HG03064 (cell line): Measurements from ENCODE around the gene ETV4.

Experiments used
- ATAC-seq: cut with Tn5 transposase; IDR thresholded peaks from one replicate; pipeline ENCODE4 v1.9.1; 2021; ENCODE audit warnings: low read depth; ENCODE audit not compliant: unreplicated experiment

ETV4 gene

DNA sequence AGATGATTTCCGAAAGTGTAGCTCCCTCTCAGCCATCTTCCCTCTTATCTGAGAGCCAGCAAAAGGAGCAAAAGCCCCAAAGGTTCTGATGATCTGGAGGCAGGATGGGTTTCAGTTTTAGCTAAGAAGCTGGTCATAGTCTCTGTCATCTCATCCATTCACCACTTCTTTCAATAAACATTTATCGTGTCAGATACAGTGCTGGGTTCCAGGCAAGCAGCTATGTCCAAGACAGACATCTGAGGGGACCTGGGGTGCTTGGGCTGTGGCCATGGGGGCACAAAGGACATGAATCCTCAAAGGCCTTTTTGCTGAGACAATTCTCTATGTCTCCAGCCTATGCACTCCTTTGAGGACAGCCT lies 1.0 kb upstream of the ETV4 start:
- ATAC-seq = no peak

DNA sequence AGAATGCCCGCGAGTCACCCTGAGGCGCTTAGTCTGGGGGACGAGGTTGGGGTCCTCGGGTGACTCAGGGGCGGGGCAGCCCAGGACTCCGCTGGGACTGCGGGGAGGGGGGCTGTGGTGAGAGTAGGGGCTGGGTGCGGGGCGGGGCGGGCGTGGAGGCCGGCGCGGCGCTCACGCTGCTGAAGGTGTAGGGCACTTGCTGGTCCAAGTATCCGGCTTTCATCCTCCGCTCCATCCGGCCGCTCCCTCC lies 832 bp downstream of the ETV4 start:
- no peak for ATAC-seq

DNA sequence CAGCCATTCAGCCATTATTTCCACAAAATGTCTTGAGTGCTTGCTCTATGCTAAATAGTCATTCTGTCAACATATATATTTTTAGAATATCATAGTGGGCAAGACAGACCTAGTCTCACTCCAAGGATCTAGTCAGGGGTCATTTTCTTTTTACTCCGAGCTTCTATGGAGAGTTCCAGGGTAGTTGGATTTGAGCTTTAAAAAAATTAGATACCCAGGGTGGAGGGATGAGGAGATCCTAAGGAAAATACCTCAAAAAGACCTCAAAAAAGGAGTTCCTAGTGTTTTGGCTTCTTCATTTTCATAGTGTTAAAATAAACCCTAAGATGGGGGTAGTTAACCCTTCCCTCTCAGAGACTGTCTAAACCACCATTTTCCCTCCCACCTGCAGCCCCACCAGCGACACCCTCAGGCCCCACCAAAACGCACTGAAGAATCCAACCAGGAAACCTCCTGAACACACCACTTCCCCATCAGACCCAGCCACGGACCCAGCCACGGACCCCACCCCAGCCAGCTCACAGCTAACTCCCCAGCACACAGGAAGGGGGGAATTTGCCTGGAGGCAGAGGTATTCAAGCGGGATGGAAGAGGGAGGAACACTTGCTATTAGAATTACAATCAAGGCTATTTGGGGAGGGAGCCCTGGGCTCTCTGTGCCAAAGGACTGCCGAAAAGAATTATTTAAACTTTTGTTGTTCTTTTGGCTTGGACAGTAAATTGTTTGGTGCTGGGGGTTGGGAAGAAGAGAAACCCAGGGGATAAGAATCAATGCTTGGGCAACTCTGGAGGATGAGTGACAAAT lies 2.2 kb downstream of the ETV4 start:
- no peak for ATAC-seq

DNA sequence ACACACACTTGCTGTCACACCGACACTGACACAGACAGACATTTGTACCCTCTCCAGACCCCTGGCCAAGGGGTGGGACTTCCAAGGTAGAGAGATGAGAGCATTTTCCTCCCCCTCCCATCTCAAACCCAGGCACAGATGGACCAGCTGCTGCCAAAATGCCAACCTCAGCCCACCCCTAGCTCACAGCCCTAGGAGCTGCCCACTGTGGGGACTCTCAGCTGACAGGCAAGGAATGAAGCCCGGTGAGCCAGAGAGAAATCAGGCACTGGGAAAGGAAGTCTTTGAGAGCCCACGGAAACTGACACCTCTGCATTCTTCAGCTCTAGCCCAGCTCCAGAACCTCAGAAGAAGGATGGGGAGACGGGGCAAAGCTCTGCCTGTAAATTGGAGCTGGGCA lies 2.8 kb downstream of the ETV4 start:
- ATAC-seq = no peak

DNA sequence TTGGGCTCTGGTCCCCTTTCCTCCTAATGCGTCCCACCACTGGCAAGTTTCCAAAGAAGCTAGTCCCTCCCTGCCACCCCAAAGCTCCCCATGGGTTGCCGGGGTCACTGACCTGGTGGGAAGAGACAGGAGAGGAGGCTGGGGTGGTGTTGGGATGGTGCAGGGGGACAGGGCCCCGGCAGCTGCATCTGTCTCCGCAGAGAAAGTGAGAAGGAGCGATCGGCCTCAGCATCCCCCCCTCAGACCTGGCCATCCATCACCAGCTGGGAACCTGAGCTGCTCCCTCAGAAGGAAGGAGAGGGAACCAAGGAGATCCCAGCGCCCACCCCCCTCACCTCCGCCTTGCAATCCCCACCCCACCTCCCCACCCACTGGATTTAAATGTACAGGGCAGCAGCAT lies 3.3 kb downstream of the ETV4 start:
- ATAC-seq = no peak

DNA sequence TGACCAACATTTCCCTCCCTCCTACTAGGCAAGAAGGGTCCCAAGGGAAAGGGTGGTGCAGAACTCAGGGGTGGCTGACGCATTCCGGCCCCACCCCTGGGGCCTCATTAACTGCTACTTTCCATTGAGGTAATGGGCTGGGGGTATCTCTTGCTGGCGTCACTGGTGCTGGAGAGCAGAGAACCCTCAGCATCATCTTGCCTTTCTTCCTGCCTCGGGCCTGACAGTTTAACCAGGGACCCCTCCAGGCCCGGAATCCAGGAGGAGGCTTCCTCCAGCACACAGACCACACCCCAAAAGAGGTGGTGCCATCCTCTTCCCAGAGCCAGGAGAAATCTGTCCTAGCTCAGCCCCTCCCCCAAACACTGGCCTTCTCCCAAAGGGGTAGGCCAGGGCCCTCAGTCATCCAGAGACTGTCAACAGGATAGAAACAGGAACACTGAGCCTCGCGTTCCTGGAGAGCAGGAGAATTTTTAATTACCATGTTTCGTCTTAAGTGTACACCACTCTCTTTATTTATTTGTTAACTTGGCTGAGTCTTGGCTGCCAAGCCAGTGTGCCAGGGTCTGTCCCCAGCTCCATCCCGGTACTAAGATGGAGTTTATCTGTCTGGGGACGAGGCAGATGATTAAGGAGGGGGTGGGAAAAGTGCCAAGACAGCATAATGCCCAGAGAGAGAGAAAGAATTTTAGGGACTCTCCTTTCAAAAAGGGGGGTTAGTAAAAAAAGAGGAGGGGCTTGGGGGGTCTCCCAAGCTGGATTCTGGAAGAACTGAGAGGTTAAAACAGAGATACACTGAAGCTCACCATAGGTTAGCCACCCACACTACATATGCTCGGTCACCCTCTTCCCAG lies 5.1 kb downstream of the ETV4 start:
- no peak for ATAC-seq

DNA sequence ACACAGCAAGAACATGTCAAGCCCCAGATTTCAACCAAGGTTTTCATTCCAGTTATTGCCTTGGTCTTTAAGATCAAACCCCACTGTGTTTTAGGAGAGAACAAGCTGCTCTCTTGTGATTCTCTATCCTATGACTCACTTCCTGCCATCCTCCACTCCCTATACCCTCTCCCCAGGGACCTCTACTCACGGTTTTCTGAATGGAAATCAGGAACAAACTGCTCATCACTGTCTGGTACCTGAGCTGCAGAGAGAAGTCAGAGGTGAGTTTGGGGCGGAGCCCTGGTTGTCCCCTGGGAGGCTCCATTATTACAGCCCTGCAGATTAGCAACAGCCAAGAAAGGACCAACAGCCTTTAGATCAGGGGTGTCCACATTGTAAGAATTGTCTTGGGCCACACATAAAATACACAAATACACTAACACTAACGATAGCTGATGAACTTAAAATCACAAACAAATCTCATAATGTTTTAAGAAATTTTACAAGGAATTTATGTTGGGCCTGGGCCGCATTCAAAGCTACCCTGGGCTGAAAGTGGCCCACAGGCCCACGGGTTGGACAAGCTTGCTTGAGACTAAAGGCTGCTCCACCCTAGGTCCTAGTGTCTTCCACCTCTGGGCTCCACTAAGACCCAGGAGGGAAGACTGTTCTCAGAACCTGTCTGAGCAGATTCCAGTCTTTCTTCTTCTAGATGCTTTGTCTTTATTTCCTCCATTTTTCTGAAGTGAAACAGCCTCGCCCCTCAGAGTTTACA lies 9.7 kb downstream of the ETV4 start:
- ATAC-seq = no peak

DNA sequence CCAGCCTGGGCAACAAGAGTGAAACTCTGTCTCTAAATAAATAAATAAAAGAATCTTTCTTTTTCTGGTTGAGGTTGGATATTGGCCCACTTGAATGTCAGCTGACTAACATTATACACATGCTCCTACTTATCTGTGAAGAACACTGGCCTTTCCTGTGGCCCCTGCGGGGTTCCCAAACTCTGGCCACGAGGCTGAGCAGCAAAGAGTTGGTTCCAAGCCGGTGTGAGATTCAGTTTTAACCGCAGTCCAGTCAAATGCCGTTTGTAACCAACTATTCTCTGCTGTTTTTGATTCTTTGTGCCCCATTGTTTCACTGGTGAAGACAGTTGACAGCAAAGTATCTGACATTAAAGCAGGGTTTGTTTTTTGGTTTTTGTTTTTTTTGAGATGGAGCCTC lies 11.2 kb downstream of the ETV4 start:
- no peak for ATAC-seq

DNA sequence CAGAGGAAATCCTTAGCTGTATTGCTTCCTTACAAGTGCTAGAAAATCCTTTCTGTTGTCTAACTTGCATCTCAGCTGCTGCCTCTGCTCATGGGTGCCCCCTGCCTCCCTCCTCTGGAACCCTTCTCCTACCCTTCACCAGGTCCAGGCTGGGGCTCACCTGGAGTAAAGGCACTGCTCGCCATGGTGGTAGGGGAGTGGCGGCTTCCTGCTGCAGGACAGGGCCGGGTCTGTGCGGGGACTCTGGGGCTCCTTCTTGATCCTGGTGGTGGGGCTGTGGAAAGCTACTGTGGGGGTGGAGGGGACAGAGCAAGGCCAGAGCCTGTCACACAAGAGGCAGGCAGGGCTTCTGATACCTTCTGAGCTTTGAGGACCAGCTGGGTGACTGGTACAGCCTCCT lies 12.4 kb downstream of the ETV4 start:
- no peak for ATAC-seq

DNA sequence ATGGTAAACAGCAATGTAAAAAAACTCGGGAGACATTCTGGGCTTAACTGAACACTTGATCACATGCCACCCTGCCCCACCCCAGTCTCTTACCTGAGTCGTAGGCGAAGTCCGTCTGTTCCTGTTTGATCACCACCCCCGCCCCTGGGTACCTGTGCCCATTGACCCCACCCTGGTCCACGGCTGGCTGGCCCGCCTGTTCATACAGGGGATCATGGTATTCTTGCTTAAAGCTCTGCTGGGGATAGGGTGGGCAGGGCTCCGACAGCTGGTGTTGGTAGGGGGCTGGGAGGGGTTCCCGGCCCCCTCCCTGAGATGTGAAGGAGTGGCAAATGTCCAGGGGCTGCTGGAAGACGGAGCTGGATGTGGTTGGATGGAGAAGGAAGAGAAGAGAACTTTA lies 13.6 kb downstream of the ETV4 start:
- ATAC-seq = no peak

DNA sequence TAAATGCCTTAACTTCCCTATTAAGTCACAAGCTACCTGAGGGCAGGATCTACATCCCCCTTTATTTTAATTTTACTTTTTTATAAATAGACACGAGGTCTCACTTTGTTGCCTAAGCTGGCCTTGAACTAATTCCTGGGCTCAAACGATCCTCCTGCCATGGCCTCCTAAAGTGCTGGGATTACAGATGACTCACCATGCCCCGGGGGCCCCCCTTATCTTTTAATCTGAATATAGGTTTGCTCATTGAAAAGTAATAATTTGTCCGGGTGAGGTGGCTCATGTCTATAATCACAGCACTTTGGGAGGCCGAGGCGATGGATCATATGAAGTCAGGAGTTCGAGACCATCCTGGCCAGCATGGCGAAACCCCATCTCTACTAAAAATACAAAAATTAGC lies 14.2 kb downstream of the ETV4 start:
- no peak for ATAC-seq

DNA sequence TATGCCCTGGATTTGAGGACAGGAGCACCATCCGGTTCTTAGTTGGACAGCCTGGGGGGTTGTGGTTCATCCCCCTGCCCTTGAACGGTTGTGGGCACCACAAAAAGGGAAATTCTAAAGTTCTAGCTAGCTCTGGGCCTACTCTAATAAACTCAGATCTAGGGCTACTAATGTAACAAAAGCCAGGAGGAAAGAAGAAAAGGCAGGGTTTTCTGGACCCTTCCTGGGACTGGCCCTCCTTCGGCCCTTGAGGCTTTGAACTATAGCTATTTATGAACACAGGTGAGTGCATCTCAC lies 15.1 kb downstream of the ETV4 start:
- no peak for ATAC-seq

DNA sequence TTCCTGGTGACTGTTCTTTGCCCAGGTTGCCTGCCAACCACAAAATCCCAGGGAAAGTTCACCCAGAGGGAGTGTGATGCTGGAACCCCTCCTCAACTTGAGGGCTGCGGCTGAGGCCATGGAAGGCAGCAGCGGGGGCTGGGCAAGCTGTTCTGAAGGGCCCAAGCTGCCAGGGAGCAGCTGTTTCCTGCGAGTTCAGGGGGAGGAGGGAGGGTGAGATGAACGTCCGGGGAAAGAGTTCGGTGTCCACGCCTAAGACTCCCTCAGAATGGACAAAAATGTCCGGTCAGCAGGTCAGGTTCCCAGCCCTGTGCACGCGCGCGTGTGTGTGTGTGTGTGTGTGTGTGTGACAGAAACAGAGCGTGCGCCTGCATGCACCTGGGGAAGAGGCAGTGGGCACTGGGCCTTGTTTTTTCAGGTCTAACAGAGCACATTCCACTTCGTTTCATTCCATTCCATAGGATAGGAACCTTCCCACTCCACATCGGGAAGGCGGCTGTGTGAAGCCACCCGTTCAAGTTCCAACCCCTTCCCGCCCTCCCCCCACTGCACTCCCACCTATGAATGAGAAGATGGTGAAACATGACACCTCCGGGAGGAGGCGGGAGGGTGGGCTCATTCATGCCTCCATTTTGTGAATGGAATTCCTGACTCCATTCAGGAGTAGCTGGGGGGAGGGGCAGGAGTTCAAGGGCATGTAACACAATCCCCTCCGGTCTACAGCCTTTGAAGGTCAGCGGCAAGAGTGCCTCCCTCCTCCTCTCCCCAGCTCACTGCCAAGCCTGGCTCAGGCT lies 15.7 kb downstream of the ETV4 start:
- ATAC-seq = no peak

DNA sequence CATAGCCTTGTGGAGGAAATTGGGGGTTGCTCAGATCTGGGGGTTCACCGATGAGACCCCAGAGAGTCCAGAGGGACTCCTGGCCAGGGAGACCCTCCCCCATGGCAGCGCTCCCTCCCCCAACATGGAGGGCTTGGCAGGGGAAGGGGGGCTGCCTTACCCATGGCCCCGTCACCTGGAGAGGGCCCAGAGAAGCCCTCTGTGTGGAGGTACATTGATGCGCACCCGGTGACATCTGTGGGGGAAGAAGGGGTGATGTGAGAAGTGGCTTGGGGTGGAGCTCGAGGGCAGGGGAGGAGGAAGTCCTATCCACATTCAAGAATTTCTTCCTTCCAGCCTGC lies 16.2 kb downstream of the ETV4 start:
- ATAC-seq = no peak

DNA sequence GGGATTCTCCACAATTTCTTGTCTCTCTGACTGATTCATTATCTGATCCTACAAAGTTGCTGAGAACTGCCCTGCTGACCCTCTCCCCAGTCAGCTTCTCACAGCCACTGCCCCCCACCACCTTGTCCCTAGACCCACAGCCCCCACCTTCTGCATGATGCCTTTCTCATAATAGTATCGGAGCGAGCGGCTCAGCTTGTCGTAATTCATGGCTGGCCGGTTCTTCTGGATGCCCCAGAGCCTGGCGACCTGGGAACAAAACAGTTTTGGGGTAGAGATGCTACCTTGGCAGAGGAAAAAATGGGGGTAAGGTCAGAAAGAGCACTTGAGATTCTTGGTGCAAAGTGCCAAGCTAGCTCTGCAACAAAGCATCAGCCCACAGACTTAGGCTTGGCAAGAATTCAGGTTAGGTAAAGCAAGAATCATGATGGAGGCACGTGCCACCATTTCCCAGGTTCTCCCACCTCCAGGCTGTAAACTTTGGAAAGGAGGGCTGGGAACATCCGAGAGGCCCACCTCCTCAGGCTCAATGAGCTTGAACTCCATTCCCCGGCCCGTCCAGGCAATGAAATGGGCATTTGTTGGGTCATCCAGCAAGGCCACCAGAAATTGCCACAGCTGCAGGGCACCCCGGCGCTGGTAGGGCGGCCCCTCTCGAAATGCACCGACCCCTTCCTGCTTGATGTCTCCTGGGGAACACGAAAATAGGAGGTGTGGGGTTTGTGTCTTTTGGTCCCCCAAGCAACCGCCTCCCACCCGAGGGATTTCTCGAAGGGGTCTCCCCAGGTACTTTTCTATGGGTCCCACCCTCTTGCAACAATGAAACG lies 16.9 kb downstream of the ETV4 start:
- ATAC-seq = no peak

DNA sequence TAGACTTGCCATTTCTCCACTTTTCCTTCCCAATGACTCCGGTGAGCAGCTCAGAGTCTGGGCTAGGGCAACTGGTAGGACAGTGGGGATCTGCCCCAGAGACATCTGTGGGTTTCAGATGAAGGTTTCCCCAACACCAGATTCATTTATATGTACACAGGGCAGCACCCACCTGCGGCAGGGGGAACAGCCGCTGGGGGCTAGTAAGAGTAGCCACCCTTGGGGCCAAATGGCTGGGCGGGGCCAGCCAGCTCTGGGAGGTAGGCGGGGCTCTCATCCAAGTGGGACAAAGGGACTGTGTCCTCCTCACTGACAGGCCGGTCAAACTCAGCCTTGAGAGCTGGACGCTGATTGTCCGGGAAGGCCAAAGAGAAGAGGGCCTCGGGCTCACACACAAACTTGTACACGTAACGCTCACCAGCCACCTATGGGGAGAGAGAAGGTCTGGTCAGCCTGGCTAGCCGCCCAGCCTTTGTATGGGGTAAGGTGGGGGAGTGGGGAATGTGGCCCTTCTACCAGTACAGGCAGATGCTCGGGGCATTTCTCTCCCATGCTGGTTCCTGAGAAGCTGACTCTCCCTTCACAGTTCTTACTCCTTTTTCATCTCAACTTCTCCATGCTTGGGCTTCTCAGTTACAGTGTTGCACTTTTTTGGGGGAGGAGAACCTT lies 17.7 kb downstream of the ETV4 start:
- ATAC-seq = no peak

DNA sequence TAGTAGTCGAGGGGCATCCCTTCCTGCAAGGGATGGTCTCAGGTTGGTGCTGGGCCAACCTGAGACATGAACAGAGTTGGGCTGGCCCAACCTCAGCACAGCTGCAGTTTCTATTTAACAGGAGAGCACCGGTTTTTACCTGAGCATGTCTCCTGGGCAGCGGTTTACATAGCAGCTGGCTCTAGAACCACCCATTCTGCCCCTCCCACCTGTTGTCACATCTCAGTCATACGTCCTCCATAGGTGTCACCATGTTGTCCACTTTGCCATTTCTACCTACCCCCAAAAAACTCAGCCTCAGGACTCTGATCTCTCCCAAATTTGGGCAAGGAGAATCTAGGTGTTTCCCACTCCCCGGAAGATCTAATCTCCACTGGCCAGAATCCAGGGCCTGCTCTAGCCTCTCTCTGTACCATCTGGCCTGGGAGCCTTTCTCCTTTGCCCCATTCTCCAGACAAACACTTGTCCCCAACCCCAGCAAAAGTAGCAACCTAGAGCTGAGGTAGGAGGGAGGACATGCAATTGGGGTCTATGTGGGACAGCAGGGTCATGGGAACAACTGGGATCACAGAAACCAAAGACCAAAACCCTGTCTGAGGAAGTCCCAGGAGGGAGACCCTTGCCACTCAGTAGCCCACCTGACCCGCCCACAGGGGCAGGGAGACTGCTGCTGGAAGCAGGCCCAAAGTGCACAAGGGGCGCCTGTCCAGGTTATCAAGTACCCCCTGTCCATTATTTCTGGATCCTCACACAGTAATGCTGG lies 19.1 kb downstream of the ETV4 start:
- no peak for ATAC-seq

DNA sequence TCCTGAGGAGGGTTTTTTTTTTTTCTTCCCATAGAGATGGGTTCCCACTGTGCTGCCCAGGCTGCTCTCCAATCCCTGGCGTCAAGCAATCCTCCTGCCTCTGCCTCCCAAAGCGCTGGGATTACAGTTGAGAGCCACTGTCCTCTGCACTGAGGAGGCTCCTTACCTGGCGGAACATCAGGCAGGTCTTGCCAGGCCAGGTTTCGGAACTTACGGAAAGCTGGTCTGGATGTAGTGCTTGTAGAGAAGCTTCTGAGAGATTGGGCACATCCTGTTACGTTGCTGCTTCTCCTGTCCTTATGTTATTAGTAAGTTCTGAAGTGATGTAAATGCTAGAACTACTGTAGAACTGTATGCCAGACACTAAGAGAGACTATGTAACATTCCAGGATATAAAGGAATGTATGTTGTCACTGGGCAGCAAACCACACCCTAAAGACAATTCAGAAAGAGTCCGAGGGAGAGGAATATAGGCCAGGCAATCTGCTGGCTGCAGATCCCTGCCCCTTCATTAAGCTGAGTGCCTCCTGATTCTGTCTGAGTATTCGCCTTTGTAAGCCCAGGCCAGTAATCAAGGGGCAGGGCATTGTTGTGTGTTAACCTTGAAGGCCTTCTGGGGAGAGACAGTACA lies 21.1 kb downstream of the ETV4 start:
- ATAC-seq = no peak

DNA sequence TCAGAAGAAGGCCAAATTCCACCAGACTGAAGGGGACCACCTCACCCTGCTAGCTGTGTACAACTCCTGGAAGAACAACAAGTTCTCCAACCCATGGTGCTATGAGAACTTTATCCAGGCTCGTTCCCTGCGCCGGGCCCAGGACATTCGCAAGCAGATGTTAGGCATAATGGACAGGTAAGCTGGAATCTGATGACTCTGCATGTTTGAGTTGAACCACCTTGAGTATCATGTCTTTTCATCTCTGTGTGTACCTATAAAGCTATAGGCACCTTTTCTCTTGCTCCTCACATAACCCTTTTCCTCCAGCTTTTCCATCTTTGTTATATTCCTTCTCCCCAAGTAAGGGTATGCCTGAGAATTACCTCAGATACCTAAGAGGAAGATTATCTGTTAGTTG lies 24.8 kb downstream of the ETV4 start:
- ATAC-seq = no peak
